Activated naive CD8-positive, alpha-beta T cell treated with anti-CD3 and anti-CD28 coated beads for 36 hours (primary cell): ENCODE measurements around the gene INPP5A. TPM values are rescaled to one million over a fixed set of nuclear protein-coding genes. Genes with fewer than 3 reads are reported as not detected.
"Not testable (repeated sequence)": the region's sequence is repeated elsewhere in the genome, so short reads cannot be mapped to it uniquely, and the experiment has no call there.

Source experiments
- DNase-seq: peaks from one replicate; pipeline ENCODE4 v3.0.0; 2021
- H3K27ac Mint-ChIP-seq: one replicate; pipeline ENCODE4 v1.8.0; 2022; ENCODE audit warnings: mild to moderate bottlenecking, moderate library complexity, mixed read lengths
- H3K27me3 Mint-ChIP-seq: one replicate; pipeline ENCODE4 v1.8.0; 2022; ENCODE audit warnings: mild to moderate bottlenecking, mixed read lengths
- H3K36me3 Mint-ChIP-seq: one replicate; pipeline ENCODE4 v1.8.0; 2021; ENCODE audit warnings: mild to moderate bottlenecking, mixed read lengths
- H3K4me1 Mint-ChIP-seq: one replicate; pipeline ENCODE4 v1.8.0; 2021; ENCODE audit warnings: mixed read lengths
- H3K4me3 Mint-ChIP-seq: one replicate; pipeline ENCODE4 v1.8.0; 2022; ENCODE audit warnings: mild to moderate bottlenecking, moderate library complexity, mixed read lengths
- H3K9me3 Mint-ChIP-seq: one replicate; pipeline ENCODE4 v1.8.0; 2022; ENCODE audit warnings: mixed read lengths
- total RNA-seq, 2 experiments: library from RNA; stranded (reverse); gene quantifications; one replicate each; pipeline ENCODE4 v1.2.3, GENCODE V29; 2021

Gene INPP5A
- total RNA-seq, 2 experiments from 2014 or later, result 6.1 to 7.4 TPM

GRCh38 chr10:132544744-132545658, 7.4 kb downstream of the INPP5A start:
- Mint-ChIP-seq H3K4me1 (peaks cover 65% of the 10 kb centered on the region), H3K27ac (peak overlapping the region; percentile 52), H3K36me3 (no peaks in the 10 kb centered on the region), H3K4me3 (peak overlapping the region; percentile 76), H3K9me3 (no peaks in the 10 kb centered on the region), H3K27me3 (no peaks in the 10 kb centered on the region)
- no peak for DNase-seq

GRCh38 chr10:132545659-132546367, 8.2 kb downstream of the INPP5A start:
- DNase-seq, result no peak
- Mint-ChIP-seq H3K4me1 (peaks cover 64% of the 10 kb centered on the region), H3K36me3 (no peaks in the 10 kb centered on the region), H3K27ac (no peak overlapping the region), H3K9me3 (no peaks in the 10 kb centered on the region), H3K27me3 (no peaks in the 10 kb centered on the region), H3K4me3 (peak overlapping the region; percentile 18)

- no peak for DNase-seq
- H3K36me3 Mint-ChIP-seq, result no peaks in the 10 kb centered on the region
- H3K4me1 Mint-ChIP-seq, result peaks cover 63% of the 10 kb centered on the region
- H3K9me3 Mint-ChIP-seq, result no peaks in the 10 kb centered on the region
- no peak overlapping the region for H3K4me3 Mint-ChIP-seq
- H3K27ac Mint-ChIP-seq, result no peak overlapping the region
- H3K27me3 Mint-ChIP-seq, result no peaks in the 10 kb centered on the region
Measured at GRCh38 chr10:132546567-132547420, 9.2 kb downstream of the INPP5A start.

GRCh38 chr10:132547421-132547861, 9.9 kb downstream of the INPP5A start:
- Mint-ChIP-seq H3K9me3 (no peaks in the 10 kb centered on the region), H3K27me3 (no peaks in the 10 kb centered on the region), H3K4me1 (peaks cover 61% of the 10 kb centered on the region), H3K4me3 (no peak overlapping the region), H3K27ac (no peak overlapping the region), H3K36me3 (no peaks in the 10 kb centered on the region)
- peak; percentile 63 for DNase-seq

- no peak for DNase-seq
- H3K4me1 Mint-ChIP-seq, result peaks cover 58% of the 10 kb centered on the region
- H3K9me3 Mint-ChIP-seq, result no peaks in the 10 kb centered on the region
- no peaks in the 10 kb centered on the region for H3K27me3 Mint-ChIP-seq
- H3K4me3 Mint-ChIP-seq, result no peak overlapping the region
- no peak overlapping the region for H3K27ac Mint-ChIP-seq
- no peaks in the 10 kb centered on the region for H3K36me3 Mint-ChIP-seq
Measured at GRCh38 chr10:132548106-132548823, 10.7 kb downstream of the INPP5A start.

- H3K36me3 Mint-ChIP-seq, result no peaks in the 10 kb centered on the region
- H3K27ac Mint-ChIP-seq, result no peak overlapping the region
- H3K4me3 Mint-ChIP-seq, result no peak overlapping the region
- DNase-seq, result no peak
- H3K27me3 Mint-ChIP-seq, result no peaks in the 10 kb centered on the region
- peaks cover 56% of the 10 kb centered on the region for H3K4me1 Mint-ChIP-seq
- H3K9me3 Mint-ChIP-seq, result no peaks in the 10 kb centered on the region
Measured at GRCh38 chr10:132548869-132549268, 11.3 kb downstream of the INPP5A start.

GRCh38 chr10:132549371-132549770, 11.8 kb downstream of the INPP5A start:
- no peak for DNase-seq
- Mint-ChIP-seq H3K27me3 (no peaks in the 10 kb centered on the region), H3K27ac (no peak overlapping the region), H3K4me1 (peaks cover 51% of the 10 kb centered on the region), H3K36me3 (no peaks in the 10 kb centered on the region), H3K9me3 (no peaks in the 10 kb centered on the region), H3K4me3 (no peak overlapping the region)

GRCh38 chr10:132550366-132551092, 12.9 kb downstream of the INPP5A start:
- Mint-ChIP-seq H3K4me3 (no peak overlapping the region), H3K36me3 (no peaks in the 10 kb centered on the region), H3K27ac (no peak overlapping the region), H3K4me1 (peaks cover 42% of the 10 kb centered on the region), H3K9me3 (no peaks in the 10 kb centered on the region), H3K27me3 (no peaks in the 10 kb centered on the region)
- no peak for DNase-seq

- peak overlapping the region; percentile 82 for H3K27ac Mint-ChIP-seq
- peak; percentile 42 for DNase-seq
- no peaks in the 10 kb centered on the region for H3K27me3 Mint-ChIP-seq
Measured at GRCh38 chr10:132551093-132551807, 13.7 kb downstream of the INPP5A start.

GRCh38 chr10:132551808-132552130, 14.2 kb downstream of the INPP5A start:
- Mint-ChIP-seq H3K4me1 (peaks cover 39% of the 10 kb centered on the region), H3K4me3 (peak overlapping the region; percentile 43), H3K27ac (peak overlapping the region; percentile 82), H3K9me3 (no peaks in the 10 kb centered on the region), H3K27me3 (no peaks in the 10 kb centered on the region), H3K36me3 (no peaks in the 10 kb centered on the region)
- DNase-seq, result no peak

More at GRCh38 chr10:132551093-132551807, 13.7 kb downstream of the INPP5A start:
- H3K36me3 Mint-ChIP-seq, result no peaks in the 10 kb centered on the region
- H3K9me3 Mint-ChIP-seq, result no peaks in the 10 kb centered on the region
- H3K4me3 Mint-ChIP-seq, result peak overlapping the region; percentile 60
- H3K4me1 Mint-ChIP-seq, result peaks cover 40% of the 10 kb centered on the region

- H3K27ac Mint-ChIP-seq, H3K4me3 Mint-ChIP-seq, H3K9me3 Mint-ChIP-seq, H3K27me3 Mint-ChIP-seq, H3K36me3 Mint-ChIP-seq, DNase-seq: not testable (repeated sequence)
- peaks cover 41% of the 10 kb centered on the region for H3K4me1 Mint-ChIP-seq
Measured at GRCh38 chr10:132552635-132553034, 15.0 kb downstream of the INPP5A start.

- not testable (repeated sequence) for H3K9me3 Mint-ChIP-seq, DNase-seq, H3K4me3 Mint-ChIP-seq, H3K36me3 Mint-ChIP-seq, H3K27me3 Mint-ChIP-seq, H3K27ac Mint-ChIP-seq
- H3K4me1 Mint-ChIP-seq, result peaks cover 37% of the 10 kb centered on the region
Measured at GRCh38 chr10:132553568-132553967, 16.0 kb downstream of the INPP5A start.
